Neural cell (in vitro differentiated cells): ENCODE measurements around the gene PCDH9. TPM values are rescaled to one million over a fixed set of nuclear protein-coding genes. Genes with fewer than 3 reads are reported as not detected.

ENCODE experiments used
- H2AFZ ChIP-seq: fragments of 200-600, 300-800 bp; sonication (generic), shearing (Covaris generic); 2 replicates; pipeline ENCODE4 v1.6.0; 2014; ENCODE audit warnings: low read depth, mild to moderate bottlenecking, antibody characterized with exemption, low read length, moderate library complexity
- H3F3A ChIP-seq: fragments of 200-600 bp; shearing (Covaris generic); 2 replicates; pipeline ENCODE4 v1.6.1; 2016; ENCODE audit warnings: mild to moderate bottlenecking, moderate library complexity, mixed read lengths, antibody characterized with exemption, low read length; ENCODE audit not compliant: insufficient read depth, poor library complexity, severe bottlenecking
- H3K27ac ChIP-seq: fragments of 200-600, 300-800 bp; sonication (generic), shearing (Covaris generic); 2 replicates; pipeline ENCODE4 v1.5.1; 2014; ENCODE audit warnings: mild to moderate bottlenecking, low read length, moderate library complexity
- H3K27me3 ChIP-seq: fragments of 300-800, 200-600 bp; sonication (generic), shearing (Covaris generic); 2 replicates; pipeline ENCODE4 v1.6.0; 2014; ENCODE audit warnings: mild to moderate bottlenecking, low read depth, low read length, moderate library complexity; ENCODE audit not compliant: insufficient read depth
- H3K36me3 ChIP-seq: fragments of 300-800, 200-600 bp; sonication (generic), shearing (Covaris generic); 2 replicates; pipeline ENCODE4 v1.5.1; 2014; ENCODE audit warnings: mild to moderate bottlenecking, antibody characterized with exemption, low read length, moderate library complexity; ENCODE audit not compliant: insufficient read depth
- H3K4me2 ChIP-seq: fragments of 300-800, 200-600 bp; sonication (generic), shearing (Covaris generic); 2 replicates; pipeline ENCODE4 v1.6.0; 2014; ENCODE audit warnings: mild to moderate bottlenecking, low read length
- H3K4me3 ChIP-seq: fragments of 300-800, 200-600 bp; sonication (generic), shearing (Covaris generic); 2 replicates; pipeline ENCODE4 v1.5.1; 2014; ENCODE audit warnings: mild to moderate bottlenecking, low read length, moderate library complexity
- H3K79me2 ChIP-seq: fragments of 200-600 bp; shearing (Covaris generic); replicated peaks from 2 replicates; pipeline ENCODE4 v1.6.0; 2014; ENCODE audit warnings: mild to moderate bottlenecking, low read length, moderate library complexity; ENCODE audit not compliant: insufficient read depth
- H3K9ac ChIP-seq: fragments of 300-800, 200-600 bp; sonication (generic), shearing (Covaris generic); 2 replicates; pipeline ENCODE4 v1.6.1; 2016; ENCODE audit warnings: mild to moderate bottlenecking, low read length, mixed read lengths
- H3K9me2 ChIP-seq: fragments of 200-600 bp; shearing (Covaris generic); 2 replicates; pipeline ENCODE4 v1.6.1; 2016; ENCODE audit warnings: mild to moderate bottlenecking, low read length, mixed read lengths; ENCODE audit not compliant: insufficient read depth
- H3K9me3 ChIP-seq: fragments of 200-600, 300-800 bp; sonication (generic), shearing (Covaris generic); 2 replicates; pipeline ENCODE4 v1.6.1; 2016; ENCODE audit warnings: mild to moderate bottlenecking, mixed run types, low read length, moderate library complexity, mixed read lengths
- H4K20me1 ChIP-seq: fragments of 200-600 bp; shearing (Covaris generic); 2 replicates; pipeline ENCODE4 v1.6.1; 2016; ENCODE audit warnings: mild to moderate bottlenecking, mixed run types; ENCODE audit not compliant: insufficient read depth
- EP300 ChIP-seq: fragments of 450-650 bp; conservative IDR thresholded peaks from 2 replicates; pipeline ENCODE4 v1.6.1; 2014; ENCODE audit warnings: antibody characterized with exemption, mild to moderate bottlenecking, moderate library complexity; ENCODE audit not compliant: poor library complexity, severe bottlenecking
- EZH2 ChIP-seq: fragments of 200-600, 300-800 bp; shearing (Covaris generic), sonication (generic); IDR thresholded peaks from 2 replicates; pipeline ENCODE4 v1.6.1; 2014; ENCODE audit warnings: antibody characterized with exemption, low read length, borderline replicate concordance, mild to moderate bottlenecking; ENCODE audit not compliant: insufficient read depth, poor library complexity, severe bottlenecking
- MXI1 ChIP-seq: fragments of 450-650 bp; conservative IDR thresholded peaks from 2 replicates; pipeline ENCODE4 v1.6.1; 2014; ENCODE audit warnings: antibody characterized with exemption, mild to moderate bottlenecking; ENCODE audit not compliant: poor library complexity, severe bottlenecking
- POLR2AphosphoS5 ChIP-seq: IDR thresholded peaks from 2 replicates; pipeline ENCODE4 v1.6.1; 2012
- RAD21 ChIP-seq: fragments of 450-650 bp; conservative IDR thresholded peaks from 2 replicates; pipeline ENCODE4 v1.6.1; 2014; ENCODE audit warnings: antibody characterized with exemption, mild to moderate bottlenecking, moderate library complexity
- SMC3 ChIP-seq: fragments of 450-650 bp; conservative IDR thresholded peaks from 2 replicates; pipeline ENCODE4 v1.6.1; 2014; ENCODE audit warnings: antibody characterized with exemption, mild to moderate bottlenecking, moderate library complexity; ENCODE audit not compliant: poor library complexity
- TAF1 ChIP-seq: IDR thresholded peaks from 2 replicates; pipeline ENCODE4 v1.6.1; 2012; ENCODE audit warnings: low read depth
- polyA plus RNA-seq: library from polyadenylated mRNA; depleted of rRNA; stranded (reverse); fragments of >200 nt; gene quantifications from 2 replicates; pipeline ENCODE4 v1.2.3, GENCODE V29; 2014
- TF ChIP-seq, protein P1 (sequence below): IDR thresholded peaks from 2 replicates; pipeline ENCODE4 v1.6.1; 2012; ENCODE audit warnings: borderline replicate concordance
- TF ChIP-seq, protein P2 (sequence below): fragments of 450-650 bp; IDR thresholded peaks from 2 replicates; pipeline ENCODE4 v1.5.1; 2014; ENCODE audit warnings: antibody characterized with exemption, mild to moderate bottlenecking, moderate library complexity; ENCODE audit not compliant: poor library complexity, severe bottlenecking

PCDH9 gene
- polyA plus RNA-seq, 1 donor from 2014 or later, result 4.6 TPM

DNA sequence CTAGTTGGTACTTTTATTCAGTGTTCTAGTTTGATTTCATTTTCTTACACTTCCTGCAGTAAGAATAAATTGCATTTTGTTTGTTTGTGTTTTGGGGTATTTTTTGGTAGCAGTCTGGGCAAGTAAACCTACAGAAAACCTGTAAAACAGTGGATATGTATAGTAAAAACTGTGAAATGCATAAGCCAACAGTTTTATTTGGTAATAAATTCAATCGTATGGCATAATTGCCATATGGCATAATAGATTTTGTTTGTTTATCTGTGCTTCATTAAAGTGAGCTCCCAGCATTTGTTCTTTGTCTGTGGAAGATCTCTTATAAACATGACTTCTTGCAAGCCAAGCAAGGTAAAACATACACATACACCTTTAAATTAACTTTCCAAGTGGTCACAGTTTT is 111.9 kb downstream of the PCDH9 start:
- Histone ChIP-seq H3K27me3 (no peaks in the 10 kb centered on the region), H3K4me2 (no peak overlapping the region), H3K27ac (no peak overlapping the region), H3K9me2 (no peaks in the 10 kb centered on the region), H3K36me3 (no peaks in the 10 kb centered on the region), H3K9me3 (no peaks in the 10 kb centered on the region), H3K4me3 (no peak overlapping the region), H4K20me1 (no peaks in the 10 kb centered on the region), H3F3A (no peaks in the 10 kb centered on the region), H2AFZ (no peak overlapping the region), H3K79me2 (no peaks in the 10 kb centered on the region), H3K9ac (no peak overlapping the region)
- TF ChIP-seq RAD21 (no peak), EP300 (no peak), TAF1 (no peak), MXI1 (no peak), POLR2AphosphoS5 (no peak), EZH2 (no peak), SMC3 (no peak)
- TF ChIP-seq, protein P1, sequence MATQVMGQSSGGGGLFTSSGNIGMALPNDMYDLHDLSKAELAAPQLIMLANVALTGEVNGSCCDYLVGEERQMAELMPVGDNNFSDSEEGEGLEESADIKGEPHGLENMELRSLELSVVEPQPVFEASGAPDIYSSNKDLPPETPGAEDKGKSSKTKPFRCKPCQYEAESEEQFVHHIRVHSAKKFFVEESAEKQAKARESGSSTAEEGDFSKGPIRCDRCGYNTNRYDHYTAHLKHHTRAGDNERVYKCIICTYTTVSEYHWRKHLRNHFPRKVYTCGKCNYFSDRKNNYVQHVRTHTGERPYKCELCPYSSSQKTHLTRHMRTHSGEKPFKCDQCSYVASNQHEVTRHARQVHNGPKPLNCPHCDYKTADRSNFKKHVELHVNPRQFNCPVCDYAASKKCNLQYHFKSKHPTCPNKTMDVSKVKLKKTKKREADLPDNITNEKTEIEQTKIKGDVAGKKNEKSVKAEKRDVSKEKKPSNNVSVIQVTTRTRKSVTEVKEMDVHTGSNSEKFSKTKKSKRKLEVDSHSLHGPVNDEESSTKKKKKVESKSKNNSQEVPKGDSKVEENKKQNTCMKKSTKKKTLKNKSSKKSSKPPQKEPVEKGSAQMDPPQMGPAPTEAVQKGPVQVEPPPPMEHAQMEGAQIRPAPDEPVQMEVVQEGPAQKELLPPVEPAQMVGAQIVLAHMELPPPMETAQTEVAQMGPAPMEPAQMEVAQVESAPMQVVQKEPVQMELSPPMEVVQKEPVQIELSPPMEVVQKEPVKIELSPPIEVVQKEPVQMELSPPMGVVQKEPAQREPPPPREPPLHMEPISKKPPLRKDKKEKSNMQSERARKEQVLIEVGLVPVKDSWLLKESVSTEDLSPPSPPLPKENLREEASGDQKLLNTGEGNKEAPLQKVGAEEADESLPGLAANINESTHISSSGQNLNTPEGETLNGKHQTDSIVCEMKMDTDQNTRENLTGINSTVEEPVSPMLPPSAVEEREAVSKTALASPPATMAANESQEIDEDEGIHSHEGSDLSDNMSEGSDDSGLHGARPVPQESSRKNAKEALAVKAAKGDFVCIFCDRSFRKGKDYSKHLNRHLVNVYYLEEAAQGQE, result no peak
- TF ChIP-seq, protein P2, sequence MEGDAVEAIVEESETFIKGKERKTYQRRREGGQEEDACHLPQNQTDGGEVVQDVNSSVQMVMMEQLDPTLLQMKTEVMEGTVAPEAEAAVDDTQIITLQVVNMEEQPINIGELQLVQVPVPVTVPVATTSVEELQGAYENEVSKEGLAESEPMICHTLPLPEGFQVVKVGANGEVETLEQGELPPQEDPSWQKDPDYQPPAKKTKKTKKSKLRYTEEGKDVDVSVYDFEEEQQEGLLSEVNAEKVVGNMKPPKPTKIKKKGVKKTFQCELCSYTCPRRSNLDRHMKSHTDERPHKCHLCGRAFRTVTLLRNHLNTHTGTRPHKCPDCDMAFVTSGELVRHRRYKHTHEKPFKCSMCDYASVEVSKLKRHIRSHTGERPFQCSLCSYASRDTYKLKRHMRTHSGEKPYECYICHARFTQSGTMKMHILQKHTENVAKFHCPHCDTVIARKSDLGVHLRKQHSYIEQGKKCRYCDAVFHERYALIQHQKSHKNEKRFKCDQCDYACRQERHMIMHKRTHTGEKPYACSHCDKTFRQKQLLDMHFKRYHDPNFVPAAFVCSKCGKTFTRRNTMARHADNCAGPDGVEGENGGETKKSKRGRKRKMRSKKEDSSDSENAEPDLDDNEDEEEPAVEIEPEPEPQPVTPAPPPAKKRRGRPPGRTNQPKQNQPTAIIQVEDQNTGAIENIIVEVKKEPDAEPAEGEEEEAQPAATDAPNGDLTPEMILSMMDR, result no peak

- H4K20me1 ChIP-seq, result no peaks in the 10 kb centered on the region
- no peaks in the 10 kb centered on the region for H3K9me3 ChIP-seq
- no peaks in the 10 kb centered on the region for H3K9me2 ChIP-seq
- H3K79me2 ChIP-seq, result no peaks in the 10 kb centered on the region
- H3K27me3 ChIP-seq, result no peaks in the 10 kb centered on the region
- H3K36me3 ChIP-seq, result no peaks in the 10 kb centered on the region
- no peaks in the 10 kb centered on the region for H3F3A ChIP-seq
- no peak overlapping the region for H3K27ac ChIP-seq
- H3K9ac ChIP-seq, result no peak overlapping the region
- H2AFZ ChIP-seq, result no peak overlapping the region
- peak overlapping the region; percentile 0 for H3K4me2 ChIP-seq
- no peak overlapping the region for H3K4me3 ChIP-seq
- TF ChIP-seq RAD21, result no peak
- TF ChIP-seq EP300, result peak; percentile 73
- TF ChIP-seq, protein P1, result peak; percentile 86
- peak; percentile 19 for TF ChIP-seq POLR2AphosphoS5
Observed at GRCh38 chr13:67117010-67117550, 113.1 kb downstream of the PCDH9 start.
